K562 (cell line): ENCODE measurements around the gene TMEM234. TPM values are rescaled to one million over a fixed set of nuclear protein-coding genes. Genes with fewer than 3 reads are reported as not detected.

Experiments
- ARID4B ChIP-seq: sonication (generic); formaldehyde crosslinking; IDR thresholded peaks from 2 replicates; pipeline ENCODE4 v1.8.0; 2022; ENCODE audit warnings: mild to moderate bottlenecking, missing genetic modification reagents
- CTBP1 ChIP-seq: fragments of 450-650 bp; IDR thresholded peaks from 2 replicates; pipeline ENCODE4 v1.6.1; 2016; ENCODE audit warnings: borderline replicate concordance
- ETV6 ChIP-seq, 3 experiments: fragments of 150-350 bp in 1 of 3; sonication (generic) in 1 of 3; formaldehyde crosslinking in 1 of 3; IDR thresholded peaks; 2 replicates each; pipeline versions ENCODE4 v1.6.1 to v1.8.0; 2014 to 2022; ENCODE audit warnings: borderline replicate concordance in 2 of 3, low read depth in 2 of 3, antibody characterized with exemption in 1 of 3, low read length in 1 of 3, mild to moderate bottlenecking in 1 of 3, missing genetic modification reagents in 1 of 3
- FOS ChIP-seq: IDR thresholded peaks from 3 replicates; pipeline ENCODE4 v1.6.1; 2011; ENCODE audit not compliant: insufficient read length; ENCODE audit errors: extremely low read depth
- FOSL1 ChIP-seq: fragments of 200-800 bp; sonication (Bioruptor generic); conservative IDR thresholded peaks from 2 replicates; pipeline ENCODE4 v1.6.1; 2016; ENCODE audit warnings: missing genetic modification characterization, missing compliant biosample characterization
- L3MBTL2 ChIP-seq: fragments of 450-650 bp; IDR thresholded peaks from 2 replicates; pipeline ENCODE4 v1.6.1; 2016; ENCODE audit warnings: mild to moderate bottlenecking, moderate library complexity
- MIER1 ChIP-seq: fragments of 450-650 bp; IDR thresholded peaks from 2 replicates; pipeline ENCODE4 v1.6.1; 2016; ENCODE audit warnings: antibody characterized with exemption, mild to moderate bottlenecking, low read depth
- RBM14 ChIP-seq: fragments of 200-400 bp; formaldehyde crosslinking; IDR thresholded peaks from 2 replicates; pipeline ENCODE4 v1.6.1; 2018; ENCODE audit warnings: low read depth, mild to moderate bottlenecking, low read length, moderate library complexity, borderline replicate concordance; ENCODE audit not compliant: insufficient read depth
- SIN3B ChIP-seq: fragments of 450-650 bp; IDR thresholded peaks from 2 replicates; pipeline ENCODE4 v1.6.1; 2017; ENCODE audit warnings: low read depth, mild to moderate bottlenecking, moderate library complexity
- SRSF3 ChIP-seq: fragments of 200-400 bp; formaldehyde crosslinking; IDR thresholded peaks from 2 replicates; pipeline ENCODE4 v1.6.1; 2016; ENCODE audit warnings: mild to moderate bottlenecking, low read length, moderate library complexity; ENCODE audit not compliant: insufficient read depth
- TFAP4 ChIP-seq: sonication (generic); formaldehyde crosslinking; IDR thresholded peaks from 2 replicates; pipeline ENCODE4 v1.8.0; 2022; ENCODE audit warnings: missing genetic modification reagents, mild to moderate bottlenecking, moderate library complexity, borderline replicate concordance
- THAP7 ChIP-seq: fragments of 250-450 bp; sonication (Bioruptor Pico); IDR thresholded peaks from 2 replicates; pipeline ENCODE4 v1.5.0; 2021
- USF1 ChIP-seq: sonication (generic); formaldehyde crosslinking; IDR thresholded peaks from 2 replicates; pipeline ENCODE4 v1.9.0; 2022; ENCODE audit warnings: mild to moderate bottlenecking, missing genetic modification reagents
- ZNF699 ChIP-seq: fragments of 250-450 bp; sonication (Bioruptor Pico); IDR thresholded peaks from 2 replicates; pipeline ENCODE4 v1.8.0; 2021; ENCODE audit warnings: mild to moderate bottlenecking, moderate library complexity; ENCODE audit not compliant: insufficient replicate concordance
- polyA plus RNA-seq, 8 experiments: library from polyadenylated mRNA; depleted of rRNA in 4 of 8; stranded (reverse) in 5 of 8; unstranded in 3 of 8; fragments of >200 nt; fragmentation: Nextera tagmentation in 2 of 8; fragmentation: Illumina TruSeq in 1 of 8; extraction: Ambion mirVana in 2 of 8; extraction: Trizol in 1 of 8; gene quantifications; 2 replicates each; pipeline versions ENCODE4 v1.2.1 to v1.2.3, GENCODE V29; 2011 to 2014; ENCODE audit warnings: inconsistent platforms in 1 of 8, missing spikeins in 1 of 8
- total RNA-seq, 7 experiments: library from RNA; depleted of rRNA in 6 of 7; stranded (reverse); fragments of >200 nt in 6 of 7; fragmentation: Illumina TruSeq in 2 of 7; extraction: Trizol in 2 of 7; gene quantifications; 2 replicates each; pipeline versions ENCODE4 v1.2.1 to v1.2.3, GENCODE V29; 2011 to 2021; ENCODE audit warnings: low replicate concordance in 1 of 7

Gene TMEM234
- total and polyA plus RNA-seq, 9 of the 15 experiments (the other 6 are each of a cell fraction or from before 2014, with no cell fraction given) = 5.0 to 12.9 (median 7.6) TPM

- TF ChIP-seq ARID4B (CRISPR knock-in tag) (peak; percentile 77), SRSF3 (peak; percentile 95), RBM14 (no peak), ETV6 (IDR thresholded peaks at IDR 0.05; ENCODE audit: borderline replicate concordance in 1 of 2, low read depth in 2 of 2, low read length in 1 of 2) (no peak), ETV6 (CRISPR knock-in tag; IDR thresholded peaks at IDR 0.05; ENCODE audit: borderline replicate concordance) (0 out of 2 replicates have a peak, but pooled peaks have one; percentile 18), CTBP1 (peak; percentile 67), TFAP4 (CRISPR knock-in tag) (peak; percentile 18; the same call in 1 of the 2 replicates), L3MBTL2 (peak; percentile 56; the same call in 1 of the 2 replicates), USF1 (peak; percentile 64; the same call in 1 of the 2 replicates), FOSL1 (tag) (no peak), SIN3B (peak; percentile 95), FOS (no peak), MIER1 (peak; percentile 67; the same call in 1 of the 2 replicates), ZNF699 (no peak), THAP7 (CRISPR knock-in tag) (0 out of 2 replicates have a peak, but pooled peaks have one; percentile 35)
Measured at GRCh38 chr1:32205401-32206370, 16.5 kb downstream of the TMEM234 start, which contains the start of gene IQCC (continued).
